NCI-H446 (cell line): ENCODE data around the gene RALY.
"Not testable (repeated sequence)": the region's sequence is repeated elsewhere in the genome, so short reads cannot be mapped to it uniquely, and the experiment has no call there.

Source experiments
- DNase-seq, 2 experiments: peaks; one replicate each; lab custom pipeline; 2025; lab: John Stamatoyannopoulos, UW

RALY gene

DNA sequence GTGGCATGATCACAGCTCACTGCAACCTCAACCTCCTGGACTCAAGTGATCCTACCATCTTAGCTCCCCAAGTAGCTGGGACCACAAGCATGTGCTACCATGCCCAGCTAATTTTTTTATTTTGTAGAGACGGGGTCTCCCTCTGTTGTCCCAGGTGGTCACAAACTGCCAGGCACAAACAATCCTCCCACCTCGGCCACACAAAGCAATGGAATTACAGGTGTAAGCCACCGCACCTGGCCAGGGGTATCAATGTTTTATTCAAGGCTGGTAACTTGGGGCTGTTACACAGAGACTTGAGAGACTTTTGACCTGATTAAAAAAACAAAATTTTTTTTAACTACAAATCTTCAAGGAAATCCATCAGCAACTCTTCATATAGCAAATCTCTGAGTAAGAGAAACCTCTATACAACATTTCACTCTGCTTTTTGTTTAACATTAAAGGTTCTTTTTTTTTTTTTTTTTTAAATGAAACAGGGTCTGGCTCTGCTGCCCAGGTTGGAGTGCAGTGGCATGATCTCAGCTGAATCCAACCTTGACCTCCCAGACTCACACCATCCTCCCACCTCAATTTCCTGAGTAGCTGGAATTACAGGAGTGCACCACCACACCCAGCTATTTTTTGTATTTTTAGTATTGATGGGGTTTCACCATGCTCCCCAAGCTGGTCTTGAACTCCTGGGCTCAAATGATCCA, 112.4 kb downstream of the RALY start:
- no peak for DNase-seq

DNA sequence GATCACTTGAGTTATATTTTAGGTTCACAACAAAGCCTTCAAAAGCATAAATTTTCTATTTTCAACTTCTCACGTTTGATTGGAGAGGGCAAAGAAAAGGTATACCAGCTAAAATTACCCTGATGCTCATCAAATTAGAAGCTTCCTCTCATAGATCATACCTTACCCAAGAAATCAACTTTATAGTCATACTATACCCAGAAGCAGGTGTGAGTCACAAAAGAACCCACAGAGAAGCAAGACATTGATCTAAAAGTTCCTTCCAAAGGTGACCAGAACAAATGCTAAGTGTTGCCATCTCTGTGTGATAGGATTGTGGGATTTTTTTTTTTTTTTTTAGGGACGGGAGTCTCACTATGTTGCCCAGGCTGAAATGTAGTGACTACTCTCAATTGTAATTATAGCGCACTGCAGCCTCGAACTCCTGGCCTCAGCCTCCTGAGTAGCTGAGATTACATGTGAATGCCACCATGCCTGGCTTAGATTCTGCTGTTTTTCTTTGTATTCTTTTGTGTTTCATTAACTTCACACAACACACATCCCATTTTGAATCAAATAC, 115.0 kb downstream of the RALY start:
- DNase-seq, result no peak

DNA sequence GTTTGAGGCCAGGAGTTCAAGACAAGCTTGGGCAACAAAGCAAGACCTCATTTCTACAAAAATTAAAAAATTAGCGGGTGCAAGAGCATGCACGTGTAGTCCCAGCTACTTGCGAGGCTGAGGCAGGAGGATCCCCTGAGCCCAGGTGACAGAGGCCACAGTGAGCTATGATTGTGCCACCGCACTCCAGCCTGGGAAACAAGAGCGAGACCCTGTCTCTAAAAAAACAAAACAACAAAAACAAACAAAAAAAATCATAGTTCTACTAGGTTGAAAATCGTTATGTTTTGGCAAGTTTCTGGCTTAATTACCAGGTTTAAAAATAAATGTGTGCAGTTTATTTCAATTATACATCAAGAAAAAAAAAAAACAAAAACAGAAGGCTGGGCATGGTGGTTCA, 115.7 kb downstream of the RALY start:
- DNase-seq, result no peak

DNA sequence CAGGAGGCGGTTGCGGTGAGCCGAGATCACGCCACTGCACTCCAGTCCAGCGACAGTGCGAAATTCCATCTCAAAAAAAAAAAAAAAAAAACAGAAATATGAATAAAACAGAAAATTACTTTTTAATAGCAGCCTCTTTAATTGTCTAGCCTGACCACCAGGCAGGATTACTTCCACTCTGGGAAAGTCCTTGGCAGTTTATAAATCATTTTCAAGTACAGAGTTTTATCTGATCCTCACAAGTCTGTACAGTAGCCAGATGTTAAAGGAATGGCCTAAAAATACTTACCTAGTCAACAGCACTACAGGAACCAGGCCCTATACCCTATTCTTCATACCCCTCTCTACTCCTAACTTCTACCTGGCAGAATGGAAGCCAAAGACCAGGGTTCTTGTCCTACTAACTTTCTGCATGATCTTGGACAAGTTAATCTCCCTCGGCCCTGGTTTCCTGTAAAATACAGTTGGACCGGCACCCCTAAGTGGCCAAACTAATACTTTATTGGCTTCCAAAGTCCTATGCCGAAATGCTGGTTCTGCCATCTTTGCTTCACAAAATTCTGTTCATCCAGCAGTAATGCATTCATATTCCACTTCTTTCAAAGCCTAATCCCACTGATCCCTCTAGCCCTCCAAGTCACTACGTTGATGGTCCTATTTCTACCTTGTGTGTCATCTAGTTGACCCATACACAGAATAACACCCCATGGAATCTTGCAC, 116.5 kb downstream of the RALY start:
- no peak for DNase-seq

DNA sequence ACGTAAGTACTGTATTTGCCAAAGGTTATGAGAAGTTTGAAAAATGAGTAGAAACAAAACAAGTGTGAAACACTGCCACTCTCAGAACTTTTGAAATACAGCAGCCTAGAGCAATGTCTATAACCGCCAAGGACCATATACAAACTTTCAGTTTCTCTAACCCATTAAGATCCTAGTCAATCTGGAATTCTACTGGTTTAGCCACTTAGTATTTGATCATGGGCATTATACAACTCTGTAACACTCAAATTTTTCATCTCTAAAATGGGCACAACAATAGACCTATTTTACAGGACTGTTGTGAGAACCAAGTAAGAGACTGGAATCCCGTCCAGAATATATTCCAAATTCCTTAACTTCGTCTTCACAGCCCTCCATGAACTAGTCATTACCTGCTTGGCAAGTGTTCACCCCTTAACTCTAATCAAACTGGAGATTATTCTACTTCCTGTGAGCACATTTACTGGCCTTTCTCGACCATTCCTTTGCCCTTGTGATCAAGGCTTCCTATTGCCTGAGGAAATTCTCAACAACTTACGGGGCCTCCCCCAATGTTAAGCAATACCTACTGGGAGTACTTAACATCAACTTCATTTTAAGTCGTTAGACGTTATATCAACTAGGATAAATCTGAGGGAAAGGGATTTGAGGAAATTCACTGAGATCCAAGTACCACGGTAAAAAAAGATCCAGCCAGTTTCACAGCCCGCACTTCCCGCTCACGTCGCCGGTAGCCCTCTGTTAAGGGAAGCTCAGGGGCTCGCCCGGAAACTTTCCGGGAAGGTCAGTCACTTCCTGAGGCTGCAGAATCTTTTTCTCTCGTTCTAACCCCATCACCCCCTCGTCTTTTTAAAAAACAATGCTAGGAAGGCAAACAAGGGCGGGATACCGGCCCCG, 117.3 kb downstream of the RALY start:
- DNase-seq, result no peak

DNA sequence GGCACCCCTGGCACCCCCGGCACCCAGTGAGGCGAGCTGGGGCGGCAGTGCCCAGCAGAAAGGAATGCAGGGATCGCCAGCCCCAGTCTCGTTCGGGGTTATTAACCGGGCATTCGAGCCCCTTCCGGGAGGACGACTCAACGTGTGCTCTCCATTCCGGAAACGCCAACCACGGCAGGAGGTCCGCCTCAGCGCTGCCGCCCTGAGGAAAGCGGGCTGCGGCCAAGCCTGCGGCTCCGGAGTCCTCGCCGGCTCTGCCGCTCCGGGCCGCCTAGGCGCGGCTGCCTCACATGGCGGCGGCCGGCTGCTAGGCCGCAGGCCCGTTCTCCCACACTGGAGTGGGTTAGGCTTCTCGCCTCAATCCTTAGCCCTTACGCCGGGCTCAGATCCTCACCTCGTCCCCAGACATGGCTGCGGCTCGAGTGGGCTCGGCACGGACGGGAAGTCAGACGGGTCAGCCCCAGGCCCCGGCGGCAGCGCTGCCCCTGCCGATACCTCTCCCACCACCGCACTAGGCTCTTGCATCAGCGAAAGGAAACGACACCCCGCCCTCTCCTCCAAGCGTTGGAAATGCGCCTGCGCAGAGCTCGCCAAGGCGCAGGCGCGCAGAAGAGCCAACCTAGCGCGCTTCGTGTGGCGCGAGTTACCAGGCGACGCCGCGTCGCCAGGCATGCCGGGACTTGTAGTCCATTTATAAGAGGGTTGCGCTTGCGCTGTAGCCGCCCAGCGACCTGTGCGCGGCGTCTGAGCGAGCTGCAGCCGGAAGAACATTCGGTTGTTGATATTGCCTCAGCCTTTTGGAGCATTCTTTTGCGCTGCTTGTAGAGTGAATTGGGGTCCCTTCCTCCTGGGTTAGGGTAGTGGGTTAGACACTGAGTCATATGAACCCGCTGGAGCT, 118.2 kb downstream of the RALY start, which contains the start of gene EIF2S2:
EIF2S2 (minus strand) TSS at position 542 of the 898 bp plus-strand sequence; CDS start at position 409, 133 bp downstream.
- peak; percentile 97 to 99 for DNase-seq

DNA sequence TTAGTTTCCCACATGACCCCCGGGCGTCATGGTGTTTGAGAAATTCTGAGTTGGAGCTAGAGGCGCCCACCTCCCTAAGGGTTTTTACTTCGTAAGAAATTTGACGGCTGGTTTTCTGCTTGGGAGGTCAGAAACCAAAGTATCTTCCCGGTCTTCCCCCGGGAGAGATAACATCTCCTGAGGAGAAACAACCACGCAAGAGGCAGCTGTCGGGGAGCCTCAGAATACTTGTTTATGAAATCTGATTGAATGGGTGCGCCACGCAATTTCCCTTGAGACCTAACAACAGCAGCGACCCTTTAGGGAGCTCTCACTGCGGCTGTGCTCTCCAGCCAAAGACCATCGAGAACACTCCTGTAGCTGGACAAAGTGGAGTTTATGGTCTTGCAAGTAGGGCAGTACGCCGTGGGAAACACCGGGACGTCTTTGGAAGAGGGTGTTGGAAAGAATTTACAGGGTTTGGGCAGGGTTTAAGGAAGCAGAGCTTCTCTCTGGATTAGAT, 118.9 kb downstream of the RALY start:
- no peak for DNase-seq

DNA sequence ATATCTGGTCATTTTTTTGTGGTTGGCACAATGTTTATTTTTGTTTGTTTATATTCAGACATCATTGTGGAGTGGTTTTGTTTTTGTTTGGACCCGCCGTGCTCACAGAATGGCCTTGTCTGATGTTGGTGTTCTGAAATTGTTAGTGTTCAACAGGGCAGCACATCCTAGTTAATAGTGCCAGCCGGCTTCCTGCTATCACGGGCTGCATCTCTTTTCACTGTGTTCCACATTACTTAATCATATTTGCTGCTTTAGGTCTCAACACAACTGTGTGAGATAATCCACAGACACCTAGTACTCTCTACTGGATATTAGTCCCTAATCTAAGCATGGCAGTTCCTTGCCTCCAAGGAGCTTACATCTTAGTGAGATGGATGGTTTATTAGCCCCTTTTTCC, 121.1 kb downstream of the RALY start:
- no peak for DNase-seq

DNA sequence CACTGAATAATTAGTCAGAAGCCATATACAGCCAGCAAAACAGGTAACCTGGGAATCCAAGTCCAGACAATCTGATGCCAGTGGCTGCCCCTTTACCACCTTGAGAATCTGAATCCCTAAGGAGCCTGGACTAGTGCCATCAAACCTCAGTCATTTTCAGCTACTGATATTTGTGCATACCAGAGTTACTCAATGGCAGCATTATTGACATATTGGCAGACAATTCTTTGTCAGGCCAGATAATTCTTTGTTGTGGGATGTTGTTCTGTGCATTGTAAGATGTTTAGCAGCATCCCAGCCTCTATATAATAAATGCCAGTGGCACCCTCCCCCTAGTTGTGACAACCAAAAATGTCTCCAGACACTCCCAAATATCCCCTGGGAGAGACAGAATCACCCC, 121.5 kb downstream of the RALY start:
- no peak for DNase-seq

DNA sequence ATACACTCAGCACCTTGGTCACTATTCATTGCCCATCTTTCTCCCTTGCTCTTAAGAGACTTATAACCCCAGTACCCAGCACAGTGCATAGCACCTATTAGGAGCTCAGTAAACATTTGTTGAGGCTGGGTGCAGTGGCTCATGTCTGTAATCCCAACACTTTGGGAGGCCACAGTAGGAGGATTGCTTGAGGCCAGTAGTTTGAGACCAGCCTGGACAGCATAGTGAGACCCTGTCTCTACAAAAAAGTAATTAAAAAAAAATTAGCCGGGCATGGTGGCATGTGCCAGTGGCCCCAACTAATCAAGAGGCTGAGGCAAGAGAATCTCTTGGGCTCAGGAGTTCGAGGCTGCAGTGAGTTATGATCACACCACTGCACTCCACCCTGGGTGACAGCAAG, 126.5 kb downstream of the RALY start:
- no peak for DNase-seq

DNA sequence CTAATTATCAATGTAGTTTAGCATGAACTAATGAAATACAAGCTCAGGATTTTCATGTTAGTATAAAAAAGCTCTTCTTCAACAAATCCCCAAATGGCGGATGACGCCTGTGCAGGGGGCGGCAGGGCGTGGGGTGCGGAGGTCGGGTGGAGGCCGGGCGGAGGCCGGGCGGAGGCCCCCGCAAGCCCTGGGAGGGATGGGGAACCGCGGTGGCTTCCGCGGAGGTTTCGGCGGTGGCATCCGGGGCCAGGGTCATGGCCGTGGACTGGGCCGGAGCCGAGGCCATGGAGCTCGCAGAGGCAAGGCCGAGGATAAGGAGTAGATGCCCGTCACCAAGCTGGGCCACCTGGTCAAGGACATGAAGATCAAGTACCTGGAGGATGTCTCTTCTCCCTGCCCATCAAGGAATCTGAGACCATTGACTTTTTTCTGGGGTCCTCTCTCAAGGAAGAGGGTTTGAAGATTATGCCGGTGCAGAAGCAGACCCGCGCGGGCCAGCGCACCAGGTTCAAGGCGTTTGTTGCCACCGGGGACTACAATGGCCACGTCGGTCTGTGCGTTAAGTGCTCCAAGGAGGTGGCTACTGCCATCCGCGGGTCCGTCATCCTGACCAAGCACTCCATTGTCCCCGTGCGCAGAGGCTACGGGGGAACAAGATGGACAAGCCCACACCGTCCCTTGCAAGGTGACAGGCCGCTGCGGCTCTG, 128.7 kb downstream of the RALY start:
- no peak for DNase-seq

DNA sequence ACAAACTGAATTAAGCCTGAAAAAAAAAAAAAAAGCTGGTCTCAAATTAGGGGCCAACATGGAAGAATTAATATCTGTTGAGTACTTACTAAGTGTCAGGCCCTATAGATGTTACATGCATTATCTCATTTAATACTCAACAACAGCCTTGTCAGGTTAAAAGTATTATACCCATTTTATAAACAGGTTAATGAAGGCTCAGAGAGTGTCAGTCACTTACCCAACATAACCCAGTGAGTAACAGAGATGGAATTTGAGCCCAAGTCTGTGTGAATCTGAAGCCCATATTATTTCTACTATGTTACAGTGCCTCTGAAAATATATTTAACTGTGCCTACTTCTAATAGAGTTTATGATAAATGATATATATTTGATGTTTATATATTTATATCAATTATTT, 129.6 kb downstream of the RALY start:
- DNase-seq, result no peak

DNA sequence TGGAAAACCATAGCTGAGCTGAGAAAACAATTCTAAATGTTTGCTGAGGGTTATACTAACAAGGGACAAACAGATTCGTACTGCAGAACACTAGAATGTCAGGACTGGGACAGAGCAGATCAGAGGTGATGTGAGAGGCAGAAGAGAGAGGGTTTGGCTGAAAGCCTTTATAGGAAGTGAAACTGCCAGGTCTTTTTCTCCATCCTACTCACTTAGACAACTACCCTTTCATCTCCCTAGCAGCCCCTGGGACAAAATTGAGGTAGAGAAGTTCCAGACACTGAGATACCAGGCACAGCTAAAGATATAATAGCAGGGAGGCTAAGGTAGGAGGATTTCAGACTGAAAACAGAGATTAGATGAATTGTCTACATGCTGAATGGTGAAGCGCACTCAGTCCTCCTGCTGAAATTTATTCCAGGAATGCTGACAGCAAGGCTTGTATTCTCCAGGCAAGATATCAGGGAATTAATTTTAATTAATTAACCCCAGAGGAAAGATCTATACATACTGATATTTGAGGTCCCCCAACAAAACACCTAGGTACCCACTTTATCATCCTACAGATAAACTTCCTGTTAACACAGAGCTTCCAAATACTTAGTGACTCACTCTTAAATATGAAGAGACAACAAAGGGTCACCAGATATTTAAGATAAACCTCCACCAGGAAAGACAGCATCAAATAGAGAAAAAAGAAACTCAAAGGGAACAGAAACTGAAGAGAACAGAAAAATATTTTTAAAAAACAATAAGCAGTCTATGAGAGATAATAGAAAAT, 130.9 kb downstream of the RALY start:
- DNase-seq, result no peak

DNA sequence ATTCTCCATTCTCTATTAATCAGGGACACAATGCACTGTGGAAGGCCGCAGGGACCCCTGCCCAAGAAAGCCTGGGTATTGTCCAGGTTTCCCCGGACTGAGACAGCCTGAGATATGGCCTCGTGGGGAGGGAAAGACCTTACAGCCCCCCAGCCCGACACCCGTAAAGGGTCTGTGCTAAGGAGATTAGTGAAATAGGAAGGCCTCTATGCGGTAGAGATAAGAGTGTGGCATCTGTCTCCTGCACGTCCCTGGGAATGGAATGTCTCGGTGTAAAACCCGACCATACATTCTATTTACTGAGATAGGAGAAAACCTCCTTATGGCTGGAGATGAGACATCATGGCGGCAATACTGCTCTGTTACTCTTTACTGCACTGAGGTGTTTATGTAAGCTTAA, 134.1 kb downstream of the RALY start:
- DNase-seq, result no peak

DNA sequence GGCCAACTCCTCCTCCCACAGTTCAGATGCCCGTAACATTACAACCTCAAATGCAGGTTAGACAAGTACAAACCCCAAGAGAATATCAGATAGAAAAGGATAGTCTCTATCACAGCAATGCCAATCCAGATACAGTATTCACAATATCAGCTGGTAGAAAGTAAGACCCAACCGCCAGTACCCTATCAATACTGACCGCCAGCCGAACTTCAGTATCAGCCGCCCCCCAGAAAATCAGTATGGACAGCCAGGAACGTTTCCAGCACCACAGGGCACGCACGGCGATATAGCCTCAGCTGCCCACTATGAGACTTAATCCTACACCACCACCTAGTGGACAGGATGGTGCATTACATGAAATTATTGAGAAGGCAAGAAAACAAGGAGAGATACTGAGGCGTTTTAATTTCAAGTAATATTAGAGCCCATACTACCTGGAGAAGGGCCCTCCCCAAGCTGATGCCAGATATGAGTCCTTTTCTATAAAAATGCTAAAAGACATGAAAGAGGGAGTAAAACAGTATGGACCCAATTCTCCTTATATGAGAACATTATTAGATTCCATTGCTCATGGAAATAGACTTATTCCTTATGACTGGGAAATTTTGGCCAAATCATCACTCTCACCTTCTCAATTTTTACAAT, 135.9 kb downstream of the RALY start:
- peak; percentile 81 to 84 for DNase-seq

DNA sequence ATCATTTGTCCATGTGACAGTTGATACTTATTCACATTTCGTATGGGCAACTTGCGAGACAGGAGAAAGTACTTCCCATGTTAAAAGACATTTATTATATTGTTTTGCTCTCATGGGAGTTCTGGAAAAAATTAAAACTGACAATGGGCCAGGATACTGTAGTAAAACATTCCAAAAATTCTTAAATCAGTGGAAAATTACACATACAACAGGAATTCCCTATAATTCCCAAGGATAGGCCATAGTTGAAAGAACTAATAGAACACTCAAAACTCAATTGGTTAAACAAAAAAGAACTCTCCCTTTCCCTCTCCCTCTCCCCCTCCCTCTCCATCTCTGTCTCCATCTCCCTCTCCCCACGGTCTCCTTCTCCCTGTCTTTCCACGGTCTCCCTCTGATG, 137.8 kb downstream of the RALY start:
- DNase-seq, result no peak

DNA sequence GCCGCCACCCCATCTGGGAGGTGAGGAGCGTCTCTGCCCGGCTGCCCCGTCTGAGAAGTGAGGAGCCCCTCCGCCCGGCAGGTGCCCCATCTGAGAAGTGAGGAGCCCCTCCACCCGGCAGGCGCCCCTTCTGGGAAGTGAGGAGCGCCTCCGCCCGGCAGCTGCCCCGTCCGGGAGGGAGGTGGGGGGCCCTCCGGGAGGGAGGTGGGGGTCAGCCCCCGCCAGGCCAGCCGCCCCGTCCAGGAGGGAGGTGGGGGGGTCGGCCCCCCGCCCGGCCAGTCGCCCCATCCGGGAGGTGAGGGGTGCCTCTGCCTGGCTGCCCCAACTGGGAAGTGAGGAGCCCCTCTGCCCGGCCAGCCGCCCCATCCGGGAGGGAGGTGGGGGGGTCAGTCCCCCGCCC, 138.8 kb downstream of the RALY start:
- DNase-seq, result not testable (repeated sequence)

DNA sequence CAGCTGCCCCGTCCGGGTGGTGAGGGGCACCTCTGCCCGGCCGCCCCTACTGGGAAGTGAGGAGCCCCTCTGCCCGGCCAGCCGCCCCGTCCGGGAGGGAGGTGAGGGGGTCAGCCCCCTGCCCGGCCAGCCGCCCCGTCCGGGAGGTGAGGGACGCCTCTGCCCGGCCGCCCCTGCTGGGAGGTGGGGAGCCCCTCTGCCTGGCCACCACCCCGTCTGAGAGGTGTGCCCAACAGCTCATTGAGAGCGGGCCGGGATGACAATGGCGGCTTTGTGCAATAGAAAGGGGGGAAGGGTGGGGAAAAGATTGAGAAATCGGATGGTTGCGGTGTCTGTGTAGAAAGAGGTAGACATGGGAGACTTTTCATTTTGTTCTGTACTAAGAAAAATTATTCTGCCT, 139.2 kb downstream of the RALY start:
- not testable (repeated sequence) for DNase-seq

DNA sequence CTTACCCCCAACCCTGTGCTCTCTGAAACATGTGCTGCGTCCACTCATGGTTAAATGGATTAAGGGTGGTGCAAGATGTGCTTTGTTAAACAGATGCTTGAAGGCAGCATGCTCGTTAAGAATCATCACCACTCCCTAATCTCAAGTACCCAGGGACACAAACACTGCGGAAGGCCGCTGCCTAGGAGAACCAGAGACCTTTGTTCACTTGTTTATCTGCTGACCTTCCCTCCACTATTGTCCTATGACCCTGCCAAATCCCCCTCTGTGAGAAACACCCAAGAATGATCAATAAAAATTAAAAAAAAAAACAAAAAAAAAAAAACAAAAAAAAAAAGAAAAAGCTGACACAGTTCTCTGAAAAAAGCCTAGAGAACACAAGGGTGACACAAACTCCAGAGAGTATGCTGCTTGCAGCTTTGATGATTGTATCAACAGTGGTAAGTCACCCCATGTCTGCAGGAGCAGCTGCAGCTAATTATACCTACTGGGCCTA, 139.7 kb downstream of the RALY start:
- DNase-seq, result not testable (repeated sequence)
